Measurements from ENCODE around the gene EHD3.

DNA sequence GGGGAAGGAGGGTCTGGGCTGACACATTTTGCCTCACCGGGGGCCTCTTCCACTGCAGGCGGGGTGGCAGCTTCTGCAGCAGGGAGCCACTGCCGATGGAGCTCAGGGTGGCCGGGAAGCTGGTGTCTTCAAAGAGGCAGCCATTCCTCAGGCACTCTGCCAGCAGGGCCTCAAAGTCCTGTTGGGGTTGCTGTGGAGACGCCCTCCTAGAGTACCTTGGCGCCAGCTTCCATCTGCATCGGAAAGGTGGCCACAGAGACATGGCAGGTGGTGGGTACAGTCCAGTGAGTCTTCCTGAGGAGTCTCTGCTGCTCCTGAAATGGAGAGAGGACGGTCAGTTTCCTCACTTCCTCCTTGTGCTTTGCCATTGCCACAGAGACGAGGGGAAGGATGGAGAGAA is 28.8 kb upstream of the EHD3 start:
- TF ChIP-seq, protein P1, sequence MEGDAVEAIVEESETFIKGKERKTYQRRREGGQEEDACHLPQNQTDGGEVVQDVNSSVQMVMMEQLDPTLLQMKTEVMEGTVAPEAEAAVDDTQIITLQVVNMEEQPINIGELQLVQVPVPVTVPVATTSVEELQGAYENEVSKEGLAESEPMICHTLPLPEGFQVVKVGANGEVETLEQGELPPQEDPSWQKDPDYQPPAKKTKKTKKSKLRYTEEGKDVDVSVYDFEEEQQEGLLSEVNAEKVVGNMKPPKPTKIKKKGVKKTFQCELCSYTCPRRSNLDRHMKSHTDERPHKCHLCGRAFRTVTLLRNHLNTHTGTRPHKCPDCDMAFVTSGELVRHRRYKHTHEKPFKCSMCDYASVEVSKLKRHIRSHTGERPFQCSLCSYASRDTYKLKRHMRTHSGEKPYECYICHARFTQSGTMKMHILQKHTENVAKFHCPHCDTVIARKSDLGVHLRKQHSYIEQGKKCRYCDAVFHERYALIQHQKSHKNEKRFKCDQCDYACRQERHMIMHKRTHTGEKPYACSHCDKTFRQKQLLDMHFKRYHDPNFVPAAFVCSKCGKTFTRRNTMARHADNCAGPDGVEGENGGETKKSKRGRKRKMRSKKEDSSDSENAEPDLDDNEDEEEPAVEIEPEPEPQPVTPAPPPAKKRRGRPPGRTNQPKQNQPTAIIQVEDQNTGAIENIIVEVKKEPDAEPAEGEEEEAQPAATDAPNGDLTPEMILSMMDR (IDR thresholded peaks at IDR 0.05), result no peak
- TF ChIP-seq EZH2 (IDR thresholded peaks at IDR 0.05), result no peak
